ENCODE measurements around the gene CORO1C. TPM values are rescaled to one million over a fixed set of nuclear protein-coding genes. Genes with fewer than 3 reads are reported as not detected.

The CORO1C gene
- total and polyA plus RNA-seq, 4 donors: 23.2 to 58.6 (median 41.9) TPM

DNA sequence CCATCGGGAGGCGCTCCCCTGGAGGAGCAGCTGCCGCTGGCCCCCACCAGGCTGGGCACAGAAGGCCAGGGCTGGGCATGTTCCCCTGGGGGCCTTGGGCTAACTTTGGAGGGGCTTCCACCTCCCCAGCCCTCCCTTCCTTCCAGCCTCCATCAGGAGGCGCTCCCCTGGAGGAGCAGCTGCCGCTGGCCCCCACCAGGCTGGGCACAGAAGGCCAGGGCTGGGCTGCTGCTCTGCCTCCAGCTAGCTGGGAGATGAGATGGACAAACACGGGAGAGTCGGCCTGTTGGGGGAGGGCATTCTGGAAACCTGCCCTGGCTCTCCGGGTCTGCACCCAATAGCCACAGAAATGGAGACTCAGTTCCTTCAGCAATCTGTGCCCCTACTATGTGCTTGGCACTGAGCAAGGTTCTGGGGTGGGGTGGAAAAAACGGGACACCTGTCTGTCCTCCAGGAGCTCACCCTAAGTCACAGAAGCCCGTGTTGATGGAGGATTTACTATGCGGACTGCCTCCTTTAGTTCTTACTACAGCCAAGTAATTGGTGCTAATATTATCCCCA lies 39.0 kb upstream of the CORO1C start:
- H3K4me1 ChIP-seq (ENCODE audit: control insufficient read depth in 4 of 4, insufficient read depth in 4 of 4, low read length in 3 of 4): peaks cover 4 to 24% (median 13%) of the 10 kb centered on the region in 4 donors
- no peak overlapping the region for H3K27ac ChIP-seq (ENCODE audit: low read depth in 1 of 2, low read length in 2 of 2)
- H3K36me3 ChIP-seq (ENCODE audit: control insufficient read depth in 4 of 4, insufficient read depth in 3 of 4, low read depth in 1 of 4, low read length in 3 of 4): no peaks in the 10 kb centered on the region
- no peaks in the 10 kb centered on the region for H3K27me3 ChIP-seq (ENCODE audit: control insufficient read depth in 4 of 4, insufficient read depth in 4 of 4, low read length in 3 of 4)
- no peak overlapping the region for H3K4me3 ChIP-seq (ENCODE audit: low read depth in 1 of 3, low read length in 3 of 3)
- H3K9me3 ChIP-seq (ENCODE audit: control insufficient read depth in 4 of 4, low read length in 3 of 4): no peaks in the 10 kb centered on the region
- H3K9ac ChIP-seq (ENCODE audit: low read depth in 1 of 2, low read length in 2 of 2): no peak overlapping the region
- DNase-seq (ENCODE audit: low spot score): no peak
- TF ChIP-seq, protein P1, sequence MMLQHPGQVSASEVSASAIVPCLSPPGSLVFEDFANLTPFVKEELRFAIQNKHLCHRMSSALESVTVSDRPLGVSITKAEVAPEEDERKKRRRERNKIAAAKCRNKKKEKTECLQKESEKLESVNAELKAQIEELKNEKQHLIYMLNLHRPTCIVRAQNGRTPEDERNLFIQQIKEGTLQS (IDR thresholded peaks at IDR 0.05): no peak
- TF ChIP-seq, protein P2, sequence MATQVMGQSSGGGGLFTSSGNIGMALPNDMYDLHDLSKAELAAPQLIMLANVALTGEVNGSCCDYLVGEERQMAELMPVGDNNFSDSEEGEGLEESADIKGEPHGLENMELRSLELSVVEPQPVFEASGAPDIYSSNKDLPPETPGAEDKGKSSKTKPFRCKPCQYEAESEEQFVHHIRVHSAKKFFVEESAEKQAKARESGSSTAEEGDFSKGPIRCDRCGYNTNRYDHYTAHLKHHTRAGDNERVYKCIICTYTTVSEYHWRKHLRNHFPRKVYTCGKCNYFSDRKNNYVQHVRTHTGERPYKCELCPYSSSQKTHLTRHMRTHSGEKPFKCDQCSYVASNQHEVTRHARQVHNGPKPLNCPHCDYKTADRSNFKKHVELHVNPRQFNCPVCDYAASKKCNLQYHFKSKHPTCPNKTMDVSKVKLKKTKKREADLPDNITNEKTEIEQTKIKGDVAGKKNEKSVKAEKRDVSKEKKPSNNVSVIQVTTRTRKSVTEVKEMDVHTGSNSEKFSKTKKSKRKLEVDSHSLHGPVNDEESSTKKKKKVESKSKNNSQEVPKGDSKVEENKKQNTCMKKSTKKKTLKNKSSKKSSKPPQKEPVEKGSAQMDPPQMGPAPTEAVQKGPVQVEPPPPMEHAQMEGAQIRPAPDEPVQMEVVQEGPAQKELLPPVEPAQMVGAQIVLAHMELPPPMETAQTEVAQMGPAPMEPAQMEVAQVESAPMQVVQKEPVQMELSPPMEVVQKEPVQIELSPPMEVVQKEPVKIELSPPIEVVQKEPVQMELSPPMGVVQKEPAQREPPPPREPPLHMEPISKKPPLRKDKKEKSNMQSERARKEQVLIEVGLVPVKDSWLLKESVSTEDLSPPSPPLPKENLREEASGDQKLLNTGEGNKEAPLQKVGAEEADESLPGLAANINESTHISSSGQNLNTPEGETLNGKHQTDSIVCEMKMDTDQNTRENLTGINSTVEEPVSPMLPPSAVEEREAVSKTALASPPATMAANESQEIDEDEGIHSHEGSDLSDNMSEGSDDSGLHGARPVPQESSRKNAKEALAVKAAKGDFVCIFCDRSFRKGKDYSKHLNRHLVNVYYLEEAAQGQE (IDR thresholded peaks at IDR 0.05): no peak
- TF ChIP-seq EGR1 (IDR thresholded peaks at IDR 0.05; ENCODE audit: low read depth in 2 of 2) (no peak), RXRA (IDR thresholded peaks at IDR 0.05) (no peak), FOXA1 (IDR thresholded peaks at IDR 0.05) (no peak), NR2F2 (IDR thresholded peaks at IDR 0.05) (no peak), HNF4G (IDR thresholded peaks at IDR 0.05) (no peak), RAD21 (IDR thresholded peaks at IDR 0.05) (no peak), JUND (IDR thresholded peaks at IDR 0.05) (no peak), GABPA (IDR thresholded peaks at IDR 0.05 in 1 of 2, conservative IDR thresholded peaks at IDR 0.05 in 1 of 2) (no peak), HNF4A (conservative IDR thresholded peaks at IDR 0.05) (no peak), SP1 (IDR thresholded peaks at IDR 0.05) (no peak)
- TF ChIP-seq, protein P3, sequence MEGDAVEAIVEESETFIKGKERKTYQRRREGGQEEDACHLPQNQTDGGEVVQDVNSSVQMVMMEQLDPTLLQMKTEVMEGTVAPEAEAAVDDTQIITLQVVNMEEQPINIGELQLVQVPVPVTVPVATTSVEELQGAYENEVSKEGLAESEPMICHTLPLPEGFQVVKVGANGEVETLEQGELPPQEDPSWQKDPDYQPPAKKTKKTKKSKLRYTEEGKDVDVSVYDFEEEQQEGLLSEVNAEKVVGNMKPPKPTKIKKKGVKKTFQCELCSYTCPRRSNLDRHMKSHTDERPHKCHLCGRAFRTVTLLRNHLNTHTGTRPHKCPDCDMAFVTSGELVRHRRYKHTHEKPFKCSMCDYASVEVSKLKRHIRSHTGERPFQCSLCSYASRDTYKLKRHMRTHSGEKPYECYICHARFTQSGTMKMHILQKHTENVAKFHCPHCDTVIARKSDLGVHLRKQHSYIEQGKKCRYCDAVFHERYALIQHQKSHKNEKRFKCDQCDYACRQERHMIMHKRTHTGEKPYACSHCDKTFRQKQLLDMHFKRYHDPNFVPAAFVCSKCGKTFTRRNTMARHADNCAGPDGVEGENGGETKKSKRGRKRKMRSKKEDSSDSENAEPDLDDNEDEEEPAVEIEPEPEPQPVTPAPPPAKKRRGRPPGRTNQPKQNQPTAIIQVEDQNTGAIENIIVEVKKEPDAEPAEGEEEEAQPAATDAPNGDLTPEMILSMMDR (IDR thresholded peaks at IDR 0.05; ENCODE audit: low read depth, low read length, missing input control): no peak
- TF ChIP-seq, protein P4, sequence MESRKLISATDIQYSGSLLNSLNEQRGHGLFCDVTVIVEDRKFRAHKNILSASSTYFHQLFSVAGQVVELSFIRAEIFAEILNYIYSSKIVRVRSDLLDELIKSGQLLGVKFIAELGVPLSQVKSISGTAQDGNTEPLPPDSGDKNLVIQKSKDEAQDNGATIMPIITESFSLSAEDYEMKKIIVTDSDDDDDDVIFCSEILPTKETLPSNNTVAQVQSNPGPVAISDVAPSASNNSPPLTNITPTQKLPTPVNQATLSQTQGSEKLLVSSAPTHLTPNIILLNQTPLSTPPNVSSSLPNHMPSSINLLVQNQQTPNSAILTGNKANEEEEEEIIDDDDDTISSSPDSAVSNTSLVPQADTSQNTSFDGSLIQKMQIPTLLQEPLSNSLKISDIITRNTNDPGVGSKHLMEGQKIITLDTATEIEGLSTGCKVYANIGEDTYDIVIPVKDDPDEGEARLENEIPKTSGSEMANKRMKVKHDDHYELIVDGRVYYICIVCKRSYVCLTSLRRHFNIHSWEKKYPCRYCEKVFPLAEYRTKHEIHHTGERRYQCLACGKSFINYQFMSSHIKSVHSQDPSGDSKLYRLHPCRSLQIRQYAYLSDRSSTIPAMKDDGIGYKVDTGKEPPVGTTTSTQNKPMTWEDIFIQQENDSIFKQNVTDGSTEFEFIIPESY (IDR thresholded peaks at IDR 0.05): no peak
- TF ChIP-seq, protein P5, sequence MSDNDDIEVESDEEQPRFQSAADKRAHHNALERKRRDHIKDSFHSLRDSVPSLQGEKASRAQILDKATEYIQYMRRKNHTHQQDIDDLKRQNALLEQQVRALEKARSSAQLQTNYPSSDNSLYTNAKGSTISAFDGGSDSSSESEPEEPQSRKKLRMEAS (IDR thresholded peaks at IDR 0.05): no peak
- WGBS: 71% methylated on average over 11 of the region's 11 CpGs

All from liver (tissue), 9 donors.